Mesothelial cell of epicardium (in vitro differentiated cells): Measurements from ENCODE around the gene CHST2. TPM values are rescaled to one million over a fixed set of nuclear protein-coding genes. Genes with fewer than 3 reads are reported as not detected.
"Not testable (repeated sequence)": the region's sequence is repeated elsewhere in the genome, so short reads cannot be mapped to it uniquely, and the experiment has no call there.

Experiments used
- DNase-seq, 2 experiments: peaks; one replicate each; pipeline ENCODE4 v3.0.0; 2021; ENCODE audit warnings: low spot score in 2 of 2; ENCODE audit not compliant: unreplicated experiment in 2 of 2
- H3K27ac Mint-ChIP-seq: 2 replicates; pipeline ENCODE4 v1.8.0; 2021; ENCODE audit warnings: mixed read lengths
- H3K27me3 Mint-ChIP-seq: 2 replicates; pipeline ENCODE4 v1.8.0; 2021; ENCODE audit warnings: low read depth, mixed read lengths
- H3K36me3 Mint-ChIP-seq: 2 replicates; pipeline ENCODE4 v1.8.0; 2021; ENCODE audit warnings: mixed read lengths
- H3K4me1 Mint-ChIP-seq: 2 replicates; pipeline ENCODE4 v1.8.0; 2021; ENCODE audit warnings: mixed read lengths
- H3K4me3 Mint-ChIP-seq: 2 replicates; pipeline ENCODE4 v1.8.0; 2021; ENCODE audit warnings: mild to moderate bottlenecking, moderate library complexity, mixed read lengths
- H3K9me3 Mint-ChIP-seq: 2 replicates; pipeline ENCODE4 v1.8.0; 2021; ENCODE audit warnings: mixed read lengths
- CTCF ChIP-seq: fragments of 200-600 bp; sonication (generic); IDR thresholded peaks from one replicate; pipeline ENCODE4 v1.5.0; 2021; ENCODE audit warnings: antibody characterized with exemption; ENCODE audit not compliant: unreplicated experiment
- total RNA-seq: library from RNA; stranded (reverse); gene quantifications from 3 replicates; pipeline ENCODE4 v1.2.1, GENCODE V29; 2021

Gene CHST2
- total RNA-seq, 1 donor from 2014 or later, result 11.8 TPM

DNA sequence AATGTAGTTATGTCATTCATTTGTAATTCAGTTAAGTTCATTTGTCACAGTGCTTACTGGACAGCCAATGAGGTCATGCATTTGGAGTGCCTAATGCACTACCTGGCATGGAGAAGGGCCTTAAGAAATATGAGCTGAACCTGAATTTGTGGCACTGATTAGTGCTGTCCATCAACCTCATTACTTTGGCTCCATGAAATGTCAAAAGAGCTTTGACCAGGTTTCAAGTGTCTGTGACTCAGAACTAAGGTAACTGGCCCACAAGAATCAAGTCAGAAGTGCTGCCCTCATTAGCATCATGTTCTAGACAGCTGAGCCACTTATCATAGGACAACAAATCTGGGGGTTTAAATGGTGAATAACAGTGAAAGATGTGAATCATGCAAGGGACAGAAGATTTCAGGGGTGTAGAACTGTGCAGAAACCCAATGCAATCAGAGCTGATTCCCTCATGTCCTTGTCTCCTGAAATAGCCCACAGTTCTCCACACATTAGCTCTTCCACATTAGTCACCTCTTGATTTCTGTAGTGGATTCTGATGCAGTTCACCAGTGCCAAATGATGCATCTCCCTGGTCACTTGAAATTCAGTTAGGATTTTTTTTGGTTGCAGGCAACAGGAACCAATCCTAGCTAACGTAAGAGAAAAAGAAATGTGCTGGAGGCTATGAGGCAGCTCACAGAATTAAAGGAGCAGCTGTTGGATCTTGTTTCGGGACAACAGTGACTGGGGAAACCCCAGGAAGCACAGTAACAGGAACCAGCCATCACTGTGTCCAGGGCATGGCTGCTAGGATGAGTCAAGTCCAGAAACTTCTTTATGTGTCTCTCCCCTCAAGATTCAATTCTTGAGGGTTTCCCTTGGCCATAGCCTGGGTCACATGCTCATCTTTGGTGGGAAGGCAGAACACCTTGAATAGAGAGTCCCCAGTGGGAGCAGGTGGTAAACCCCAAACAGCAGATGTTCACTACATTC lies 38.7 kb downstream of the CHST2 start:
- Mint-ChIP-seq H3K36me3 (no peaks in the 10 kb centered on the region), H3K27ac (no peak overlapping the region), H3K4me1 (peaks cover 8% of the 10 kb centered on the region), H3K4me3 (no peak overlapping the region), H3K27me3 (peaks cover 11% of the 10 kb centered on the region), H3K9me3 (no peaks in the 10 kb centered on the region)
- TF ChIP-seq CTCF, result no peak
- DNase-seq, result no peak

DNA sequence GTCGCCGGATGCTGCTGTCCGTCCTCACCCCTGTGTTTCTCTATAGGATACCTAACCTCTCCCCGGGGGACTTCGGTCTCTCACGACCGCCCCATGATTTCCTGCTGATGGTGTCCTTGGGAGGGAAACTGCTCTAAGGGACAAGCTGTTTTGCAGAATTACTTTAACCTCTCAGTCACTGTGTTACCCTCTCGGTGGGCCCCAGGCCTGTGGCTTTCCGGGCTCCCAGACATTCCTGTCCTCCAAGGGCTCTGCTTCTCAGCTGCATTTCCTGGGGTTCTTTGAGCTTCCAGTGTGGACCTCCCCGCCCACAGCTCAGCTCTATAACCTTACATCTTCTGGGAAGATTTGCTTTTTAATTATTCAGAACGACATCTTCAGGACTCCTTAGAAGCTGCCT lies 40.9 kb downstream of the CHST2 start:
- no peak for DNase-seq
- Mint-ChIP-seq H3K4me3 (no peak overlapping the region), H3K36me3 (no peaks in the 10 kb centered on the region), H3K27me3 (peaks cover 15% of the 10 kb centered on the region), H3K9me3 (no peaks in the 10 kb centered on the region), H3K27ac (peak overlapping the region; percentile 22), H3K4me1 (peaks cover 11% of the 10 kb centered on the region)
- no peak for TF ChIP-seq CTCF

- peaks cover 14% of the 10 kb centered on the region for H3K27me3 Mint-ChIP-seq
- H3K9me3 Mint-ChIP-seq, result no peaks in the 10 kb centered on the region
- H3K4me1 Mint-ChIP-seq, result peaks cover 11% of the 10 kb centered on the region
- no peaks in the 10 kb centered on the region for H3K36me3 Mint-ChIP-seq
- TF ChIP-seq CTCF, result no peak
- H3K27ac Mint-ChIP-seq, result no peak overlapping the region
- H3K4me3 Mint-ChIP-seq, result no peak overlapping the region
- DNase-seq, result no peak
Observed at GRCh38 chr3:143163562-143164100, 44.1 kb downstream of the CHST2 start.

GRCh38 chr3:143165211-143165610 lies 45.6 kb downstream of the CHST2 start:
- H3K9me3 Mint-ChIP-seq, result no peaks in the 10 kb centered on the region
- H3K27ac Mint-ChIP-seq, result peak overlapping the region; percentile 37
- H3K4me3 Mint-ChIP-seq, result no peak overlapping the region
- DNase-seq, result no peak
- no peaks in the 10 kb centered on the region for H3K36me3 Mint-ChIP-seq
- H3K27me3 Mint-ChIP-seq, result peaks cover 18% of the 10 kb centered on the region
- no peak for TF ChIP-seq CTCF
- peaks cover 17% of the 10 kb centered on the region for H3K4me1 Mint-ChIP-seq

DNA sequence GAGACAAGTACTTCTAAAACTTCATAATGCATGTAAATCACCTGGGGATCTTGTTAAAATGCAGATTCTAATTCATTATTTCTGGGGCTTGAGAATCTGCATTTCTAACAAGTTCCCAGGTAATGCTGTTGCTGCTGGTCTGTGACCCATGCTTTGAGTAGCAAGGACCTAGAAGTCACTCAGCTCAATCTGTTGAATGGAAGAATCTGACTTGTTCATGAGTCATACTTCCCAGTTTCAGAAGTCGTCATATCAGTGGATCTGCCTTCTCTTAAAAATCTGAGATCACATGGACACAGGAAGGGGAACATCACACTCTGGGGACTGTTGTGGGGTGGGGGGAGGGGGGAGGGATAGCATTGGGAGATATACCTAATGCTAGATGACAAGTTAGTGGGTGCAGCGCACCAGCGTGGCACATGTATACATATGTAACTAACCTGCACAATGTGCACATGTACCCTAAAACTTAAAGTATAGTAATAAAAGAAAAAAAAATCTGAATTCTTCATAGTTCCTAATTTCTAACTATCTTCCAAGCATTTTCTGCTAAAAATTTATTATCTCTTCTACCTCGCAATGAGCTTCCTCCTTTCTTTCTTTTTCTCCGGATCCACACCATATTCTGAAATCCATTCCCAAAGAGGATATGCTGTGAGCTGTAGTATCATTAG lies 46.2 kb downstream of the CHST2 start:
- H3K4me3 Mint-ChIP-seq, H3K9me3 Mint-ChIP-seq, H3K27ac Mint-ChIP-seq, H3K36me3 Mint-ChIP-seq, DNase-seq: not testable (repeated sequence)
- Mint-ChIP-seq H3K4me1 (peaks cover 16% of the 10 kb centered on the region), H3K27me3 (peaks cover 18% of the 10 kb centered on the region)

- no peaks in the 10 kb centered on the region for H3K36me3 Mint-ChIP-seq
- DNase-seq, result no peak
- peaks cover 21% of the 10 kb centered on the region for H3K4me1 Mint-ChIP-seq
- H3K27me3 Mint-ChIP-seq, result peaks cover 18% of the 10 kb centered on the region
- no peak overlapping the region for H3K4me3 Mint-ChIP-seq
- no peak for TF ChIP-seq CTCF
- no peaks in the 10 kb centered on the region for H3K9me3 Mint-ChIP-seq
- H3K27ac Mint-ChIP-seq, result no peak overlapping the region
Observed at GRCh38 chr3:143166376-143166775, 46.8 kb downstream of the CHST2 start.
